GM12892 (cell line): Measurements from ENCODE around the gene PTPN4.

Source experiments
- POLR2A ChIP-seq: IDR thresholded peaks from 2 replicates; pipeline ENCODE4 v1.6.1; 2011; ENCODE audit warnings: low read depth, low read length, control low read depth
- POLR2AphosphoS5 ChIP-seq: IDR thresholded peaks from 2 replicates; pipeline ENCODE4 v1.6.1; 2011; ENCODE audit warnings: low read depth, low read length, control low read depth

DNA sequence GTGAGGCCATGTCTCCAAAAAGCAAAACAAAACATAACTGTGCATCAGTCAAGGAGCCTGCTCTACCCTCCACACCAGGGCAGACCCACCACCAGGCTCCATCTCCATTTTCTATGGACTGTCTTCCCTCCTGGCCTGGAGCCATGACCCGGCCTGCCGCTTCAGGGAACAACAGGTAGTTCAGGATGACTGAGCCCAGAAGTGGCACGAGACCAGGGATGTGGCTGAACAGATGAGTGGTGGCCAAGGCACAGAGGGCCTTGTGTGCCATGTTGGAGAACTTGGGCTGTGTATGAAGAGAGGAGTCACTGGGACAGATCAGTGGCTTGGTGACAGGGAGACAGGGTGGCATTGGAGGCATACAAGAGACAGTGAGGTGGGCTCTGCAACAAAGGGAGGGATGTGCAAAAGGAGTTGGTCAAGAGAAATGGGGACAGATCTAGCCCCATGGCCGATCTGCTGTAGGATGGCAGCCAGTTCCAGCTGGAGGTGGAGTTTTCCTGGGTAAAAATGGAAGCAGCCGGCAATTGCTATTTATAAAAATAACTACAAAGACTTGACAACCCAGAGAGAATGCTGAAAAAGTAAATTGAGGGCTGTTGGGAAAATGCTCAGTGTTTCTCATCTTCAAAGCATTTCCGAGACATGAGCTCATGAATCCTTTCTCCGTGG, 45.8 kb upstream of the PTPN4 start:
- TF ChIP-seq POLR2A (no peak), POLR2AphosphoS5 (no peak)
